ENCODE measurements around the gene RIN3. TPM values are rescaled to one million over a fixed set of nuclear protein-coding genes. Genes with fewer than 3 reads are reported as not detected.

RIN3 gene
- total and polyA plus RNA-seq, 4 donors, result 5.0 to 15.6 (median 9.0) TPM

DNA sequence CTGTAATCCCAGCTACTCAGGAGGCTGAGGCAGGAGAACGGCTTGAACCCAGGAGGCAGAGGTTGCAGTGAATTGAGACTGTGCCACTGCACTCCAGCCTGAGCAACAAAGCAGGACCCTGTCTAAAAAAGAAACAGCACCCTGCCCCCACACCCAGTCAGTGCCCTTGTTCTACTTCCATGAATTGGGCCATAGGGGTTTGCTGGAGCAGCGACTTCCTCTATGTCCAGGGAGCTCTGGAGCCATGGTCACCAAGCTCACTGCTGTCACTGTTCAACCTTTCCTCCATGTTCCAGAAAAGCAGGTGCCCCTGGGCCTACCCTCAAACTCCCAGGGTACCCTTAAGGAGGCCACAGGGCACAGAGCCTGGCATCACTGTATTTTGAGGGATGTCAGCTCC lies 116.8 kb downstream of the RIN3 start:
- DNase-seq (ENCODE audit: low spot score), result no peak
- Histone ChIP-seq H3K4me1 (ENCODE audit: control insufficient read depth in 4 of 4, insufficient read depth in 4 of 4, low read length in 3 of 4) (peaks cover 0 to 4% (median 0%) of the 10 kb centered on the region in 4 donors), H3K36me3 (ENCODE audit: control insufficient read depth in 4 of 4, insufficient read depth in 3 of 4, low read depth in 1 of 4, low read length in 3 of 4) (peaks cover 0 to 6% (median 5%) of the 10 kb centered on the region in 4 donors), H3K4me3 (ENCODE audit: low read depth in 1 of 3, low read length in 3 of 3) (no peak overlapping the region), H3K9ac (ENCODE audit: low read depth in 1 of 2, low read length in 2 of 2) (no peak overlapping the region), H3K27ac (ENCODE audit: low read depth in 1 of 2, low read length in 2 of 2) (no peak overlapping the region), H3K27me3 (ENCODE audit: control insufficient read depth in 4 of 4, insufficient read depth in 4 of 4, low read length in 3 of 4) (no peaks in the 10 kb centered on the region), H3K9me3 (ENCODE audit: control insufficient read depth in 4 of 4, low read length in 3 of 4) (peaks cover 2 to 11% (median 4%) of the 10 kb centered on the region in 4 donors)
- WGBS, result 88% methylated on average over 2 of the region's 2 CpGs
- TF ChIP-seq SP1 (IDR thresholded peaks at IDR 0.05) (no peak), REST (IDR thresholded peaks at IDR 0.05) (no peak), JUND (IDR thresholded peaks at IDR 0.05) (no peak), RAD21 (IDR thresholded peaks at IDR 0.05) (no peak), FOXA1 (IDR thresholded peaks at IDR 0.05) (no peak), HNF4G (IDR thresholded peaks at IDR 0.05) (no peak), GABPA (IDR thresholded peaks at IDR 0.05 in 1 of 2, conservative IDR thresholded peaks at IDR 0.05 in 1 of 2) (no peak), HNF4A (conservative IDR thresholded peaks at IDR 0.05) (no peak), FOXA2 (IDR thresholded peaks at IDR 0.05) (no peak), CTCF (IDR thresholded peaks at IDR 0.05; ENCODE audit: low read depth, low read length, missing input control) (no peak), TAF1 (conservative IDR thresholded peaks at IDR 0.05) (no peak), YY1 (IDR thresholded peaks at IDR 0.05) (no peak), RXRA (IDR thresholded peaks at IDR 0.05) (no peak), NR2F2 (IDR thresholded peaks at IDR 0.05) (no peak), EGR1 (IDR thresholded peaks at IDR 0.05; ENCODE audit: low read depth in 2 of 2) (no peak)
- TF ChIP-seq, protein P1, sequence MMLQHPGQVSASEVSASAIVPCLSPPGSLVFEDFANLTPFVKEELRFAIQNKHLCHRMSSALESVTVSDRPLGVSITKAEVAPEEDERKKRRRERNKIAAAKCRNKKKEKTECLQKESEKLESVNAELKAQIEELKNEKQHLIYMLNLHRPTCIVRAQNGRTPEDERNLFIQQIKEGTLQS (IDR thresholded peaks at IDR 0.05), result no peak
- TF ChIP-seq, protein P2, sequence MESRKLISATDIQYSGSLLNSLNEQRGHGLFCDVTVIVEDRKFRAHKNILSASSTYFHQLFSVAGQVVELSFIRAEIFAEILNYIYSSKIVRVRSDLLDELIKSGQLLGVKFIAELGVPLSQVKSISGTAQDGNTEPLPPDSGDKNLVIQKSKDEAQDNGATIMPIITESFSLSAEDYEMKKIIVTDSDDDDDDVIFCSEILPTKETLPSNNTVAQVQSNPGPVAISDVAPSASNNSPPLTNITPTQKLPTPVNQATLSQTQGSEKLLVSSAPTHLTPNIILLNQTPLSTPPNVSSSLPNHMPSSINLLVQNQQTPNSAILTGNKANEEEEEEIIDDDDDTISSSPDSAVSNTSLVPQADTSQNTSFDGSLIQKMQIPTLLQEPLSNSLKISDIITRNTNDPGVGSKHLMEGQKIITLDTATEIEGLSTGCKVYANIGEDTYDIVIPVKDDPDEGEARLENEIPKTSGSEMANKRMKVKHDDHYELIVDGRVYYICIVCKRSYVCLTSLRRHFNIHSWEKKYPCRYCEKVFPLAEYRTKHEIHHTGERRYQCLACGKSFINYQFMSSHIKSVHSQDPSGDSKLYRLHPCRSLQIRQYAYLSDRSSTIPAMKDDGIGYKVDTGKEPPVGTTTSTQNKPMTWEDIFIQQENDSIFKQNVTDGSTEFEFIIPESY (IDR thresholded peaks at IDR 0.05), result no peak
- TF ChIP-seq, protein P3, sequence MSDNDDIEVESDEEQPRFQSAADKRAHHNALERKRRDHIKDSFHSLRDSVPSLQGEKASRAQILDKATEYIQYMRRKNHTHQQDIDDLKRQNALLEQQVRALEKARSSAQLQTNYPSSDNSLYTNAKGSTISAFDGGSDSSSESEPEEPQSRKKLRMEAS (IDR thresholded peaks at IDR 0.05), result no peak

Measured in liver (tissue), 9 donors.